Ishikawa (cell line): ENCODE measurements around the gene SAFB.

Experiments used
- CEBPB ChIP-seq: IDR thresholded peaks from 2 replicates; pipeline ENCODE4 v1.6.1; 2012
- CREB1 ChIP-seq: IDR thresholded peaks from 2 replicates; pipeline ENCODE4 v1.6.1; 2012; ENCODE audit warnings: low read depth
- EGR1 ChIP-seq: IDR thresholded peaks from 2 replicates; pipeline ENCODE4 v1.6.1; 2012
- EP300 ChIP-seq: IDR thresholded peaks from 2 replicates; pipeline ENCODE4 v1.6.1; 2012; ENCODE audit warnings: borderline replicate concordance
- FOXM1 ChIP-seq: IDR thresholded peaks from 2 replicates; pipeline ENCODE4 v1.6.1; 2012; ENCODE audit warnings: low read depth, borderline replicate concordance
- NFIC ChIP-seq: IDR thresholded peaks from 2 replicates; pipeline ENCODE4 v1.6.1; 2012
- RAD21 ChIP-seq: IDR thresholded peaks from 2 replicates; pipeline ENCODE4 v1.6.1; 2012; ENCODE audit warnings: low read depth
- TAF1 ChIP-seq: IDR thresholded peaks from 2 replicates; pipeline ENCODE4 v1.6.1; 2012; ENCODE audit warnings: low read depth, mild to moderate bottlenecking
- TCF12 ChIP-seq: IDR thresholded peaks from 2 replicates; pipeline ENCODE4 v1.6.1; 2012; ENCODE audit warnings: low read depth
- TEAD4 ChIP-seq: IDR thresholded peaks from 2 replicates; pipeline ENCODE4 v1.6.1; 2012
- USF1 ChIP-seq: IDR thresholded peaks from 2 replicates; pipeline ENCODE4 v1.6.1; 2012
- YY1 ChIP-seq: IDR thresholded peaks from 2 replicates; pipeline ENCODE4 v1.6.1; 2012; ENCODE audit warnings: low read depth
- TF ChIP-seq, protein P1 (sequence below): IDR thresholded peaks from 2 replicates; pipeline ENCODE4 v1.6.1; 2012; ENCODE audit warnings: low read depth, mild to moderate bottlenecking
- TF ChIP-seq, protein P2 (sequence below): IDR thresholded peaks from 2 replicates; pipeline ENCODE4 v1.6.1; 2012

DNA sequence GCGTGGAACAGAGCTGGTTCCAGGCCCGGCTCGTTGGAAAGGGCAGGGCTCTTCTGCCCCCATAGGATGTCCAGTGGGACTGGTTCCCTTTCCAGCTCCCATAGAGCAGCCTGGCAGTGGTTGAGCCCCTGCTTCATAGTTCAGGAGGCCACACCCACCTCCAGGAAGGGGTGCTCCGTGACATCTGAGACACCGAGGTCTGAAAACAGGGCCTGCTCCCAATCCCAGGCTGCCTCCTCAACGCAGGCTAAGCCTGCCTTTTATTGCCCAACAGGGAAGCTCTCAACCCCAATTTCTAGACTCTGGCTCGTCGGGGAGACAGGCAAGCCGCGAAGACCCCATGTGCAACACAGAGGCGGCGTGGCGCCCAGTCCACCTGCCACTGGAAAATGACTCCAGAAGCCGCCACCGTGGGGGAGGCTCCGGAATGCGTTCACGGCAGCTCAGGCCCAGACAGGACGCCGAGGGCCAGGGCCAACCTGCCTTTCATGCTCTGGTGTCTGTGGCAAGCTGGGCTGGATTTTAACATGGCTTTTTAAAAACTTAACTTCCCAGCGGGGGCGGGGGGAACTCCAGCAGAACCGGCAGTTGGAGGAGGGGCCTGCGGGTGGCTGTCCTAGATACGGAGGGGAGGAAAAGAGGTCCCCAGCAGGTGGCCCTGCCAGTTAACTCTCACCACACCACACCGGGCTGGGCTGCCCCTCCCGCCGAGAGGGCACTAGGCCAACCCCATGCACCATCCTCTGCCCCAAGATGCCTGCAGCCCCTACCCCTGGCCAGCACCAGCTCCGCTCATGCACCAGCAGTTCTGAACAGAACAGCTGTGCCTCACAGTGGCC, 37.2 kb upstream of the SAFB start:
- TF ChIP-seq YY1 (no peak), TAF1 (no peak), USF1 (no peak), CEBPB (no peak), EP300 (no peak), CREB1 (no peak), RAD21 (no peak), EGR1 (no peak), NFIC (no peak), TEAD4 (no peak), TCF12 (no peak), FOXM1 (no peak)
- TF ChIP-seq, protein P1, sequence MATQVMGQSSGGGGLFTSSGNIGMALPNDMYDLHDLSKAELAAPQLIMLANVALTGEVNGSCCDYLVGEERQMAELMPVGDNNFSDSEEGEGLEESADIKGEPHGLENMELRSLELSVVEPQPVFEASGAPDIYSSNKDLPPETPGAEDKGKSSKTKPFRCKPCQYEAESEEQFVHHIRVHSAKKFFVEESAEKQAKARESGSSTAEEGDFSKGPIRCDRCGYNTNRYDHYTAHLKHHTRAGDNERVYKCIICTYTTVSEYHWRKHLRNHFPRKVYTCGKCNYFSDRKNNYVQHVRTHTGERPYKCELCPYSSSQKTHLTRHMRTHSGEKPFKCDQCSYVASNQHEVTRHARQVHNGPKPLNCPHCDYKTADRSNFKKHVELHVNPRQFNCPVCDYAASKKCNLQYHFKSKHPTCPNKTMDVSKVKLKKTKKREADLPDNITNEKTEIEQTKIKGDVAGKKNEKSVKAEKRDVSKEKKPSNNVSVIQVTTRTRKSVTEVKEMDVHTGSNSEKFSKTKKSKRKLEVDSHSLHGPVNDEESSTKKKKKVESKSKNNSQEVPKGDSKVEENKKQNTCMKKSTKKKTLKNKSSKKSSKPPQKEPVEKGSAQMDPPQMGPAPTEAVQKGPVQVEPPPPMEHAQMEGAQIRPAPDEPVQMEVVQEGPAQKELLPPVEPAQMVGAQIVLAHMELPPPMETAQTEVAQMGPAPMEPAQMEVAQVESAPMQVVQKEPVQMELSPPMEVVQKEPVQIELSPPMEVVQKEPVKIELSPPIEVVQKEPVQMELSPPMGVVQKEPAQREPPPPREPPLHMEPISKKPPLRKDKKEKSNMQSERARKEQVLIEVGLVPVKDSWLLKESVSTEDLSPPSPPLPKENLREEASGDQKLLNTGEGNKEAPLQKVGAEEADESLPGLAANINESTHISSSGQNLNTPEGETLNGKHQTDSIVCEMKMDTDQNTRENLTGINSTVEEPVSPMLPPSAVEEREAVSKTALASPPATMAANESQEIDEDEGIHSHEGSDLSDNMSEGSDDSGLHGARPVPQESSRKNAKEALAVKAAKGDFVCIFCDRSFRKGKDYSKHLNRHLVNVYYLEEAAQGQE = no peak
- TF ChIP-seq, protein P2, sequence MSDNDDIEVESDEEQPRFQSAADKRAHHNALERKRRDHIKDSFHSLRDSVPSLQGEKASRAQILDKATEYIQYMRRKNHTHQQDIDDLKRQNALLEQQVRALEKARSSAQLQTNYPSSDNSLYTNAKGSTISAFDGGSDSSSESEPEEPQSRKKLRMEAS = no peak
